SK-N-SH (cell line): ENCODE data around the gene ANKRD1.

Experiments
- EP300 ChIP-seq, 2 experiments: IDR thresholded peaks; 2 replicates each; pipeline versions ENCODE4 v1.4.0 to v1.6.1; 2012; ENCODE audit warnings: borderline replicate concordance in 1 of 2, low read depth in 1 of 2, low read length in 1 of 2
- TF ChIP-seq, protein P1 (sequence below): fragments of 200-600 bp; sonication (generic); IDR thresholded peaks from 2 replicates; pipeline ENCODE4 v1.6.1; 2017; ENCODE audit warnings: antibody characterized with exemption, mild to moderate bottlenecking, moderate library complexity

DNA sequence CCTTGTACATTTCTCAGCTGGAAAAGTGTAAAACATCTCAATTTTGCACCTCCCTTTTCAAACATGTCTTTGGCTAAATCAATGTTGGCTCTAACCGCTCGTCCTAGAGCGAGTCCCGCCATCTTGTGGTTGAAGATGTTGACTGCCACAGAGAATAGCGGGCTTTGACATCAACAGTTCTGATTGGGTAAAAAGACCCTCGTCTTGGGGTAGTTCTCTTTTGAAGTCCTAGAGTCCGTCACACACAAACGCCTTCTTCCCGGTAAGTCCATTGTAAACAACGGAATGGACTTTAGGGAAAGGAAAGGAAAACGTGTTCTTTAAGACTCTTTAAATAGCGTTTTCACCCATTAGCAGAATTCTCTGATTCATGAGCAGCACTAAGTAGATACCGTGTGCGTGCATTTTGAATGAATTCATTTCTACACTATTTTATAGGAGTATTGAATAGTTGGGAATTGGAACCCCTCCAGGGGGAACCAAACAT, 49.6 kb downstream of the ANKRD1 start:
- TF ChIP-seq, protein P1, sequence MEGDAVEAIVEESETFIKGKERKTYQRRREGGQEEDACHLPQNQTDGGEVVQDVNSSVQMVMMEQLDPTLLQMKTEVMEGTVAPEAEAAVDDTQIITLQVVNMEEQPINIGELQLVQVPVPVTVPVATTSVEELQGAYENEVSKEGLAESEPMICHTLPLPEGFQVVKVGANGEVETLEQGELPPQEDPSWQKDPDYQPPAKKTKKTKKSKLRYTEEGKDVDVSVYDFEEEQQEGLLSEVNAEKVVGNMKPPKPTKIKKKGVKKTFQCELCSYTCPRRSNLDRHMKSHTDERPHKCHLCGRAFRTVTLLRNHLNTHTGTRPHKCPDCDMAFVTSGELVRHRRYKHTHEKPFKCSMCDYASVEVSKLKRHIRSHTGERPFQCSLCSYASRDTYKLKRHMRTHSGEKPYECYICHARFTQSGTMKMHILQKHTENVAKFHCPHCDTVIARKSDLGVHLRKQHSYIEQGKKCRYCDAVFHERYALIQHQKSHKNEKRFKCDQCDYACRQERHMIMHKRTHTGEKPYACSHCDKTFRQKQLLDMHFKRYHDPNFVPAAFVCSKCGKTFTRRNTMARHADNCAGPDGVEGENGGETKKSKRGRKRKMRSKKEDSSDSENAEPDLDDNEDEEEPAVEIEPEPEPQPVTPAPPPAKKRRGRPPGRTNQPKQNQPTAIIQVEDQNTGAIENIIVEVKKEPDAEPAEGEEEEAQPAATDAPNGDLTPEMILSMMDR = peak; percentile 57
- no peak for TF ChIP-seq EP300 (IDR thresholded peaks at IDR 0.05; ENCODE audit: borderline replicate concordance in 1 of 2, low read depth in 1 of 2, low read length in 1 of 2)
